ENCODE measurements around the gene RPS6KA5.

DNA sequence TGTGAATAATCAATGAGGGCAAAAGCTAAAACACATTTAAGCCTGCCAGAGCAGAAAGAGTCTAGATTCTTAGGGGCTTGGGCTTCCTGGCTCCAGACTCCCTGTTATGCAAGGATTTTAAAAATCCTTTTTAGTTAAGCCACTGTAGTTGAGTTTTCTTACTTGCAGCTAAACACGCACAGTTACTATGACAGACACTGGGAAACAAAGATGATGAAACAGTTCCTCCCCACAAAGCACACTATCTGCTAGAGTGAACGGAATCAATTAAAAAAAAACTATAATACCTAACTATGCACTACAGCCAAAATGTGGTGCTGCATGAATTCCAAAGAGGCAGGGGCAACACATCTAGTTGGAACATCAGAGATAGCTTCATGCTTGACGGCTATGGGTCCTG lies 28.2 kb downstream of the RPS6KA5 start:
- TF ChIP-seq, protein P1, sequence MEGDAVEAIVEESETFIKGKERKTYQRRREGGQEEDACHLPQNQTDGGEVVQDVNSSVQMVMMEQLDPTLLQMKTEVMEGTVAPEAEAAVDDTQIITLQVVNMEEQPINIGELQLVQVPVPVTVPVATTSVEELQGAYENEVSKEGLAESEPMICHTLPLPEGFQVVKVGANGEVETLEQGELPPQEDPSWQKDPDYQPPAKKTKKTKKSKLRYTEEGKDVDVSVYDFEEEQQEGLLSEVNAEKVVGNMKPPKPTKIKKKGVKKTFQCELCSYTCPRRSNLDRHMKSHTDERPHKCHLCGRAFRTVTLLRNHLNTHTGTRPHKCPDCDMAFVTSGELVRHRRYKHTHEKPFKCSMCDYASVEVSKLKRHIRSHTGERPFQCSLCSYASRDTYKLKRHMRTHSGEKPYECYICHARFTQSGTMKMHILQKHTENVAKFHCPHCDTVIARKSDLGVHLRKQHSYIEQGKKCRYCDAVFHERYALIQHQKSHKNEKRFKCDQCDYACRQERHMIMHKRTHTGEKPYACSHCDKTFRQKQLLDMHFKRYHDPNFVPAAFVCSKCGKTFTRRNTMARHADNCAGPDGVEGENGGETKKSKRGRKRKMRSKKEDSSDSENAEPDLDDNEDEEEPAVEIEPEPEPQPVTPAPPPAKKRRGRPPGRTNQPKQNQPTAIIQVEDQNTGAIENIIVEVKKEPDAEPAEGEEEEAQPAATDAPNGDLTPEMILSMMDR (IDR thresholded peaks at IDR 0.05; ENCODE audit: low read length), result no peak
- TF ChIP-seq EZH2 (IDR thresholded peaks at IDR 0.05; ENCODE audit: borderline replicate concordance, low read length), result no peak
